ENCODE data around the gene ZNF479. TPM values are rescaled to one million over a fixed set of nuclear protein-coding genes. Genes with fewer than 3 reads are reported as not detected.
"Not testable (repeated sequence)": the region's sequence is repeated elsewhere in the genome, so short reads cannot be mapped to it uniquely, and the experiment has no call there.

The ZNF479 gene
- not detected for total RNA-seq

DNA sequence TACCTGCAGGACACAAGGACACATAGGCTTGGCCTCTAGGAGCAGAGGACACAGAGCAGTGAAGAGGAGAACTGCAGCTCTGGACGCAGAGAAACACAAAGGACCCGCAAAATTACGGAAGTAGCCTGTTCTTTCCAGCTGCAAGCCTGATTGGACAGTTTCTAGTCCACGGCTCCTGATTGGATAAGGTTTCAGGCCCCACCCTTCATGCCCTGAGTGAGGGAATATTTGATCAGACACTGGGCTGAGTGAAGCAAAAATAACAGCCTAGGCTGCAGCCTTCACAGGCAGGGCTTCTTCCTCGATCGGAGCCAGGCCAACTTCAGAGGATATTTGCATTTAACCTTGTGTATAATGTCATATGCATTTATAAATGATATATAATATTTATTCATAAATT lies at the start of gene ZNF479:
TSS of gene ZNF479 (minus strand) at position 101 of the 400 bp plus-strand sequence. CDS start 112 bp downstream, outside the sequence.
- FAIRE-seq; DNase-seq (ENCODE audit: low spot score in 2 of 2): not testable (repeated sequence)

DNA sequence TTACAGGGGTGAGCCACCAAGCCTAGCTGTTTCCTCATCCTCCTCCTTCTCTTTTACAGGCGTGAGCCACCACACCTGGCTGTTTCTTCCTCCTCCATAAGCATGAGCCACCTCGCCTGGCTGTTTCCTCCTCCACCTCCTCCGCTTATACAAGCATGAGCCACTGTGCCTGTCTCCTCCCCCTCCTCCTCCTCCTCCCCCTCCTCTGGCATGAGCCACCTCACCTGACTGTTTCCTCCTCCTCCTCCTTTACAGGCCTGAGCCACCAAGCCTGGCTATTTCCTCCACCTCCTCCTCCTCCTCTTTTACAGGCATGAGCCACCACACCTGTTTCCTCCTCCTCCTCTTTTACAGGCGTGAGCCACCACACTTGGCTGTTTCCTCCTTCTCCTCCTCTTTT lies 49.8 kb upstream of the ZNF479 start:
- no peak for DNase-seq (ENCODE audit: low spot score in 2 of 2)
- FAIRE-seq: no peak

DNA sequence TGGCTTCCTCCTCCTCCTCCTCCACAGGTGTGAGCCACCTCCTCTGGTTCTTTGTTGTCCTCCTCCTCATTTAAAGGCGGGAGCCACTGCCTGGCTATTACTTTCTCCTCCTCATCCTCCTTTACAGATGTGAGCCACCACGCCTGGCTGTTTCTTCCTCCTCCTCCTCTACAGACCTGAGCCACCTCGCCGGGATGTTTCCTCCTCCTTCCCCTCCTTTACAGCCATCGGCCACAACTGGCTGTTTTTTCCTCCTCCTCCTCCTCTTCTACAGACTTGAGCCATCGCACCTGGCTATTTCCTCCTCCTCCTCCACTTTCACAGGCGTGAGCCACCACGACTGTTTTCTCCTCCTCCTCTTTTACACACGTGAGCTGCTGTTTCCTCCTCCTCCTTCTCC lies 49.0 kb upstream of the ZNF479 start:
- DNase-seq (ENCODE audit: low spot score in 2 of 2) (no peak), FAIRE-seq (no peak)

DNA sequence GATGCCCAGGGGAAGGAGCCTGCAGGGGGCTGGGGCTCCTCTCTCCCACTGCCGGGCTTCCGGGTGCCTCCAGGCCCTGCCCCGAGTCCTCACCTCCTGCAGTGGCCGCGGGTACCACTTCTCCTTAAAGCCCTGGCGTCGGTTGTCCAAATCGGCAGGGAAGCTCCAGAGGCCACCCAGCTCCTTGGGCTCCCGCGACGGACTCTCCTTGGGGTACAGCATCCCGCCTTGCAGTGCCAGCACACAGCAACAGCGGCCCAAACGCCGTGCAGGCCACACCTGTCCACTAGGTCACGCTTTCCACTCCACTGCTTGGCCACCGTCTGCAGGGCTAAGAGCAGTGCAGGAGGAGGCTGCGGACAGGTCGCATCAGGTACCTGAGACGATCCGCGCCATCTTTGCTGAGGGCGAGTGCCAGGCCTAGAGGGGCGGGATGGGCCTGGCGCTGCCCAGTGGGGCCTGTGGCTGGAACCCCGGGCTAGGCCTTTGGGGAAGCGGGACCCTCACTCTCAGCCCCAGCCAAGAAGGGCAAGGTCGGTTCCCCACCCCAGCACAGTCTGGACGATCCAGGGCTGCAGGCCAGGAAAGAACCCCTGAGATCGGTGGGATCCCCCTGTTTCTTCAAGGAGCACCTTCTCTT lies 47.7 kb upstream of the ZNF479 start:
- FAIRE-seq: no peak
- no peak for DNase-seq (ENCODE audit: low spot score in 2 of 2)

DNA sequence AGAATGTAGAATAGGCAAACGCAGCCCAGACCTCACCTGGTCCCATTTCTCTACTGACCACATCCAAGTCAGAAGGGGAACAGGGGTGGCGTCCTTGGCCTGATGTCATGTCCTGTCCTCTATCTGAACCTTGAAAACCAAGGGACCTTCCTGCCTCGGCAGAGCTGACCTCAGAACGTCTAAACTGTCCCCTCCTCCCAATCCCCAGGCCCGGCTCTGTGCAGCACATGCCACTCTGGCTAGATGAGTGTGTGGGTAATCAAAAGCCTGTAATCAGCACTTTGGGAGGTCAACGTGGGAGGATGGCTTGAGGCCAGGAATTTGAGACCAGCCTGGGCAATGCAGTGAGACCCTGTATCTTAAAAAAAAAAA lies 46.5 kb upstream of the ZNF479 start:
- FAIRE-seq (no peak), DNase-seq (ENCODE audit: low spot score in 2 of 2) (no peak)

DNA sequence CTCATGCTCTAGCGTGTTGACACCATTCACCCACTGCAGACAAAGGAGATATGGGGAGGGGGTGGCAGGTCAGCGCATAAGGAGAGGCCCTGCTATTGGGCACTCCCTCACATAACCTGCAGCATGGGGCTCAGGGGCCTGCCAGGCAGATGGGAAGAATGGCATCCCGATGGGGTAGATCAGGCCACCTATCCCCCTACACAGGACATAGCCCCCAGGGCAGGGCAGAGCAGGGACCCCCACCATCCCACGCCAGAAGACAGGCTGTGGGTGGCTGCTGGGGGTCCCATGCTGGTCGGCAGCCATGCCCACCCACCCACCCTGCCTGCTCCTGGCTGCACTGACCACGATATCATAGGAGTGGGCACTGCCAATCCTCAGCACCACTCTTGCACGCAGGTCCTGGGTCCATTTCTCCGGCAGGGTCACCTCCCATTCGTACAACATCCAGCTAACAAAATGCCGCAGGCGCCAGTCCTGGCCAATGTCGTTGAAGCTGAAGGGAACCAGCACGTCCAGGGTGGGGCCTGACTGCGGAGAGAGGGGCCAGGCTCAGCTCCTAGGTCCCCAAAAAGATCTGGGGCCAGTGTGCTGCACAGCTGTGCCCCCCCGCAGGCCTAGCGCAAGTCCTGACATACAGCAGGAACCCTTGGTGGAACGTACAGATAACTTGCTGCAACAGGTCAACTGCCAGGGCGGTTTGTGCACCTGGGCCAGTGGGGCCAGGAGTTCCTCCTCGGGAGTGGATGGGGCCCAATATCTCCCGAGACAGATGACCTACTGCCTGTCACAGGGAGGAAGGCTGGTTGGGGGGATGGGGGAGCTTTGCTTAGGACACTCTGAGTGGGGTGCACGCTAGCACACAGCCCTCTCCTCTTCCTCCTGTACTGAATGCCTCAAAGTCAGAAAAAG lies 45.9 kb upstream of the ZNF479 start:
- FAIRE-seq (no peak), DNase-seq (ENCODE audit: low spot score in 2 of 2) (no peak)

DNA sequence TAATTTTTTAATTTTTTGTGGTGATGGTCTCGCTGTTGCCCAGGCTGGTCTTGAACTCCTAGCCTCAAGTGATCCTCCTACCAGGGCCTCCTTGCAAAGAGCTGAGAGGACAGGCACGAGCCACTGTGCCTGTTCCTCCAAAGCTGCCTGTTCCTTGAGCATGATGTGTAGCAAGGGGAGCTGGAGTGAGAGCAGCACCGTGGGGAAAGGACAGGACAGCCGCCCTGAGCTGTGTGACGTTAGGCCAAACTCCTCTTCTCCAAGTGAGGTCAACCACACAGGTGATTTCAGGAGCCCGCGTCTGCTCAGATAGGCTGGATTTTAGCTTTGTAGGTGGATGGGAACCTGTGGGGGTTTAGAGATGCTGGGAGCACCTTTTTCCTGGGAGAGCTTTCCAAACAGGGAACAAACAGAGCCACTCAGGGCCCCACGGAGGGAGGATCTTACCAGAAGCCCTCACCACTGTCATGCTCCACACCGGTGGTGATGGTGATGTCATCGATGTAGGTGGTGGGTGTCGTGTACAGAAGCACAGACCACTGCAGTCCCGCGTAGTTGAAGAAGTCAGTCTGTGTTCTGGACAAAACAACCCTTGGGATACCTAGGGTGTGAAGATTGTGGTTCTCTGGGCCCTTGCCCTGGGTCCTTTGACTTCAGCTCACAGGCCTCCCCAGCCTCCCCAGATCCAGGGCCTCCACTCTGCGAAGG lies 44.8 kb upstream of the ZNF479 start:
- DNase-seq (ENCODE audit: low spot score in 2 of 2): no peak

DNA sequence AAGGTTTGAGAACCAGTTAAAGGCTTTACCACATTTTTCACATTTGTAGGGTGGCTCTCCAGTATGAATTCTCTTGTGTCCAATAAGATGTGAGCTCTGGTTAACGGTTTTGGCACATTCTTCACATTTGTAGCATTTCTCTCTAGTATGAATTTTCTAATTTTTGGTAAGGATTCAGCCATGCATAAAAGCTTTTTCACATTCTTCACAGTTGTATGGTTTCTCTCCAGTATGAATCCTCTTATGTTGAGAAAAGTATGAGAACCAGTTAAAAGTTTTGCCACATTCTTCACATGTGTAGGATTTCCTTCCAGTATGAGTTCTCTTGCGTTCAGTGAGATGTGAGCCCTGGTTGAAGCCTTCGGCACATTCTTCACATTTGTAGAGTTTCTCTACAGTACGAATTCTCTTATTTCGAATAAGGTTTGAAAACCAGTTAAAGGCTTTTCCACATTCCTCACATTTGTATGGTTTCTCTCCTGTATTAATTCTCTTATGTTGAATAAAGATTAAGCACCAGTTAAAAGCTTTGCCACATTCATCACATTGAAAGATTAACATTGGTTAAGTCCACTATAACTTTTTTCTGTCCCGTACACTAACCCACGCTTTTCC lies 33.2 kb upstream of the ZNF479 start:
- no peak for FAIRE-seq
- DNase-seq (ENCODE audit: low spot score in 2 of 2): no peak

More for the DNA sequence above, 44.8 kb upstream of the ZNF479 start:
- FAIRE-seq: no peak

DNA sequence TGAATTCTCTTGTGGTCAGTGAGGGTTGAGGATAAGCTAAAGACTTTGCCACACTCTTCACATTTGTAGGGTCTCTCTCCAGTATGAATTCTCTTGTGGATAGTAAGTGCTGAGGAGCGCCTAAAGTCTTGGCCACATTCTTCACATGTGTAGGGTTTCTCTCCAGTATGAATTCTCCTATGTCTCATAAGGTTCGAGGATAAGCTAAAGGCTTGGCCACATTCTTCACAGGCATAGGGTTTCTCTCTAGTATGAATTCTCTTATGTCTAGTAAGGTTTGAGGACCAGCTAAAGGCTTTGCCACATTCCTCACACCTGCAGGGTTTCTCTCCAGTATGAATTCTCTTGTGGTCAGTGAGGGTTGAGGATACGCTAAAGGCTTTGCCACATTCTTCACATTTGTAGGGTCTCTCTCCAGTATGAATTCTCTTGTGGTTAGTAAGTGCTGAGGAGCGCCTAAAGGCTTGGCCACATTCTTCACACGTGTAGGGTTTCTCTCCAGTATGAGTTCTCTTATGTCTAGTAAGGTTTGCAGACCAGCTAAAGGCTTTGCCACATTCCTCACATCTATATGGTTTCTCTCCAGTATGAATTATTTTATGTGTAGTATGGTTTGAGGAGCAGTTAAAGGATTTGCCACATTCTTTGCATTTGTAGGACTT lies 12.0 kb downstream of the ZNF479 start:
- FAIRE-seq: not testable (repeated sequence)

More for the DNA sequence above, 12.0 kb downstream of the ZNF479 start:
- not testable (repeated sequence) for DNase-seq (ENCODE audit: low spot score in 2 of 2)
